Fibroblast of pulmonary artery (primary cell): Measurements from ENCODE around the gene GART.

Experiments used
- DNase-seq: peaks from one replicate; pipeline ENCODE4 v3.0.0-alpha.2; 2010; ENCODE audit warnings: low read depth
- H3K4me3 ChIP-seq: replicated peaks from 2 replicates; pipeline ENCODE4 v1.5.1; 2011; ENCODE audit warnings: low read depth, mild to moderate bottlenecking, control low read depth, low read length, moderate library complexity
- CTCF ChIP-seq: IDR thresholded peaks from 2 replicates; pipeline ENCODE4 v1.5.1; 2011; ENCODE audit warnings: mild to moderate bottlenecking, control low read depth, low read length, inconsistent platforms; ENCODE audit errors: missing control alignments

Gene GART

GRCh38 chr21:33491373-33492102 lies 50.4 kb downstream of the GART start, which contains the start of gene DNAJC28:
Gene DNAJC28, minus strand, starts transcription at chr21:33491716. Its CDS starts 2,323 bp downstream, at chr21:33489393.
- H3K4me3 ChIP-seq: peak within 1 kb of the TSS; percentile 92
- DNase-seq: peak; percentile 95
- no peak for TF ChIP-seq CTCF

DNA sequence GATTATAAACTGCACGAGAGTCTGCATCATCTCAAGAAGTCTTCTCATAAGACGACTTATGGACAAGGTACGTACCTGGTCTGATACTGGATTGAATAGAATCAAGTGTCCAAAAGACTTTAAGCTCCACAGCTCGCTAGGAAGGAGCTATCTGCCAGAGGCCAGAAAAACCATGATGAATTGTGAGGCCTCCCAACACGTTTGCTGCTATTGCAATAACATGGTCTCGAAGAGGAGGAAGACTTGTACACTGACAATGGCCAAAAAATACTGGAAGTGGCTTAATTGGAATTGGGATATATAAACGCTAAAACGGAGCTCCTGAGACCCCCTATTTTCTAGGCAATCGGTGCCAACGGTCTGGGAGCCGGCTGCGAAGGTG lies 50.9 kb downstream of the GART start:
- H3K4me3 ChIP-seq: peak overlapping the region; percentile 92
- TF ChIP-seq CTCF: no peak
- no peak for DNase-seq

DNA sequence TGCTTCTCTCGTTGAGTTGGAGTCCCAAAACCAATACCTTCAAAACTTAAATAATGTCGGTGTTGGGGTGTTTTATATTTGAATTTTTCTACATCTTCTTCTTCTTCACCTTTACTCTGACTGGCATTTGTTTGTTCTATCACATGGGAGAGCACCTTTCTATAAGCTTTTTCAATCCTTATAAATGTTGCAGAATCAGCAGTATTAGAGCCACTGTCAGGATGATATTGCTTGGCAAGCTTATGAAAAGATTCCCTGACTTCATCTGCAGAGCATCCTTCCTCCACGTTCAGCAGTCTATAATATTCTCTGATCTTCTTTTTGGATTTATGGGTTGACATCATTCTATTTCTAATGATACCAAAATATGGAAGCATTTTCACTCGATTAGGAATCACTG lies 53.0 kb downstream of the GART start:
- TF ChIP-seq CTCF: no peak
- H3K4me3 ChIP-seq: no peak overlapping the region
- no peak for DNase-seq

GRCh38 chr21:33487996-33488395 lies 53.9 kb downstream of the GART start:
- no peak overlapping the region for H3K4me3 ChIP-seq
- TF ChIP-seq CTCF: no peak
- DNase-seq: no peak

- H3K4me3 ChIP-seq: no peak overlapping the region
- TF ChIP-seq CTCF: no peak
- DNase-seq: no peak
These were observed 60.5 kb downstream of the GART start for GRCh38 chr21:33481314-33481943.

DNA sequence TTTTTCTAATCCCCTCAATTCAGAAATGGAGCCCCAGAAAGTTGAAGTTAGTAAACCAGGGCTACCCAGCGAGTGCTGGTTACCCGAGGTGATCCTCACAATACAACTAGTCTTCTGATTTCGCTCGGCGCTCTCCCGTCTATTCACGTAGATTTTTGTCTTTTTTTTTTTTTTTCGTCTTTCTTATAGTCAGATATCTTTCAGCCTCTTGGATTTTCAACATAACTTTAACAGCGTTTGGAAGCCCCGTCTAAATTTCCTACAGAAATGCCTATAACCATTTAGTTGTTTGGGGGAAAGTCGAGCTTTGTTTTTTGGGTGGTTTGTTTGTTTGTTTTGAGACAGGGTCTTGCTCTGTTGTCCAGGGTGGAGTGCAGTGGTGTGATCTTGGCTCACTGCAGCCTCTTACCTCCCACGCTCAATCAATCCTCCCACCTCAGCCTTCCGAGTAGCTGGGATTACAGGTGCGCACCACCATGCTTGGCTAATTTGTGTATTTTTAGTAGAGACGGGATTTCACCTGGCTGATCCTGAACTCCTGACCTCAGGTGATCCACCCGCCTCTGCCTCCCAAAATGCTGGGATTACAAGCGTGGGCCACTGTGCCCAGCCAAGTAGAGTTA lies 61.3 kb downstream of the GART start:
- H3K4me3 ChIP-seq: peak overlapping the region; percentile 81
- TF ChIP-seq CTCF: no peak
- no peak for DNase-seq
